ENCODE data around the gene OTOA.

DNA sequence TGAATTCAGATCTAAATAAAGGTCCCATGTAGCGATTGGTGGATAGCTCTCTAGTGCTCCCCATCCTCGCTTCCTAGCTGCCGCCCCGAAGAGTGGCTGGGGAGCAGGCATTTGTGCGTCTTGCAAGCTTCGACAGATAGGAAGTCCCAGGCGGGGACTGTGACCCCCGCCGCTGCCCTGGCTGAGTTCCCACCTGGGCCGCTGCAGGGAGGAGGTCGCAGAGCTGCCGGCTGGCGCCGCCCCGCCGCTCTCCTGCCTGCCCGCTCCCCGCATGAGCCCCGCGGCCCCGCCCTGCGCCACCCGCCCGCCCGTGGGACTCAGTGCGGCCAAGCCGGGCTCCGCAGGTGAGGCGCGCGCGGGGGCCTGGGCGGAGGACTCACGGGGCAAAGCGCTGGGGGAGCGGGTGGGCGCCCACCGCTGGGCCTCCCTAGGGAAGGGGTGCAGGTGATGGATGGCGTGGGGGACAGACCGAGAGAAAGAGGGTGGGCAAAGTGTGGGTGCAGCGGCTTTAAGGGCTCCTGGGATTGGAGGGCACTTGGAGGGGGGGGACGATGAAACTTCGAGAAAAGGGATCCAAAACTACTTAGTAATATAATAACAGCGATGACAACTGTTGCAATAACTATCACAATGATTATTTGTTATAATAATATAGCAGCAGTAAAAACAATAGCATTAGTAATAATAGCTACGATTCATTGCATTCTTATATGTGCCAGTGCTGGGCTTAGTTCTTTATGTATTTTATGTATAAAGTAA, at the start of gene OTOA:
- no peak for TF ChIP-seq TAF1 (IDR thresholded peaks at IDR 0.05; ENCODE audit: low read depth)
- TF ChIP-seq EGR1 (IDR thresholded peaks at IDR 0.05), result no peak
- no peak for TF ChIP-seq EP300 (IDR thresholded peaks at IDR 0.05; ENCODE audit: borderline replicate concordance)
- no peak for TF ChIP-seq FOXM1 (IDR thresholded peaks at IDR 0.05; ENCODE audit: borderline replicate concordance, low read depth)
- TF ChIP-seq TCF12 (IDR thresholded peaks at IDR 0.05; ENCODE audit: low read depth), result no peak
- TF ChIP-seq, protein P1, sequence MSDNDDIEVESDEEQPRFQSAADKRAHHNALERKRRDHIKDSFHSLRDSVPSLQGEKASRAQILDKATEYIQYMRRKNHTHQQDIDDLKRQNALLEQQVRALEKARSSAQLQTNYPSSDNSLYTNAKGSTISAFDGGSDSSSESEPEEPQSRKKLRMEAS (IDR thresholded peaks at IDR 0.05), result no peak
- no peak for TF ChIP-seq RAD21 (IDR thresholded peaks at IDR 0.05; ENCODE audit: low read depth)
- no peak for TF ChIP-seq CREB1 (IDR thresholded peaks at IDR 0.05; ENCODE audit: low read depth)
- TF ChIP-seq, protein P2, sequence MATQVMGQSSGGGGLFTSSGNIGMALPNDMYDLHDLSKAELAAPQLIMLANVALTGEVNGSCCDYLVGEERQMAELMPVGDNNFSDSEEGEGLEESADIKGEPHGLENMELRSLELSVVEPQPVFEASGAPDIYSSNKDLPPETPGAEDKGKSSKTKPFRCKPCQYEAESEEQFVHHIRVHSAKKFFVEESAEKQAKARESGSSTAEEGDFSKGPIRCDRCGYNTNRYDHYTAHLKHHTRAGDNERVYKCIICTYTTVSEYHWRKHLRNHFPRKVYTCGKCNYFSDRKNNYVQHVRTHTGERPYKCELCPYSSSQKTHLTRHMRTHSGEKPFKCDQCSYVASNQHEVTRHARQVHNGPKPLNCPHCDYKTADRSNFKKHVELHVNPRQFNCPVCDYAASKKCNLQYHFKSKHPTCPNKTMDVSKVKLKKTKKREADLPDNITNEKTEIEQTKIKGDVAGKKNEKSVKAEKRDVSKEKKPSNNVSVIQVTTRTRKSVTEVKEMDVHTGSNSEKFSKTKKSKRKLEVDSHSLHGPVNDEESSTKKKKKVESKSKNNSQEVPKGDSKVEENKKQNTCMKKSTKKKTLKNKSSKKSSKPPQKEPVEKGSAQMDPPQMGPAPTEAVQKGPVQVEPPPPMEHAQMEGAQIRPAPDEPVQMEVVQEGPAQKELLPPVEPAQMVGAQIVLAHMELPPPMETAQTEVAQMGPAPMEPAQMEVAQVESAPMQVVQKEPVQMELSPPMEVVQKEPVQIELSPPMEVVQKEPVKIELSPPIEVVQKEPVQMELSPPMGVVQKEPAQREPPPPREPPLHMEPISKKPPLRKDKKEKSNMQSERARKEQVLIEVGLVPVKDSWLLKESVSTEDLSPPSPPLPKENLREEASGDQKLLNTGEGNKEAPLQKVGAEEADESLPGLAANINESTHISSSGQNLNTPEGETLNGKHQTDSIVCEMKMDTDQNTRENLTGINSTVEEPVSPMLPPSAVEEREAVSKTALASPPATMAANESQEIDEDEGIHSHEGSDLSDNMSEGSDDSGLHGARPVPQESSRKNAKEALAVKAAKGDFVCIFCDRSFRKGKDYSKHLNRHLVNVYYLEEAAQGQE (IDR thresholded peaks at IDR 0.05; ENCODE audit: low read depth), result no peak
- no peak for TF ChIP-seq ZBTB7A (IDR thresholded peaks at IDR 0.05; ENCODE audit: low read depth)
- TF ChIP-seq NFIC (IDR thresholded peaks at IDR 0.05), result no peak

Data from Ishikawa (cell line).